IMR-90 (cell line): ENCODE measurements around the gene MASP2. TPM values are rescaled to one million over a fixed set of nuclear protein-coding genes. Genes with fewer than 3 reads are reported as not detected.

Source experiments
- ATAC-seq: fragments of 200-7000 bp; cut with Tn5 transposase; 2 replicates; pipeline ENCODE4 v1.9.1; 2020; ENCODE audit warnings: low read depth, mild to moderate bottlenecking, moderate library complexity
- BruUV-seq: library from RNA; stranded (reverse); fragments of 400-500 nt; replicated peaks from 2 replicates; lab custom pipeline; 2021; lab: Mats Ljungman, UMichigan
- CTCF ChIA-PET: fragments of 300-600 bp; formaldehyde crosslinking; extraction: SDS; loops from one replicate; lab custom pipeline; 2021; ENCODE audit warnings: antibody characterized with exemption; lab: Yijun Ruan, JAX
- POLR2A ChIA-PET: fragments of 300-600 bp; sonication (Branson Sonifier 250); formaldehyde crosslinking; loops from one replicate; lab custom pipeline; 2022; ENCODE audit warnings: antibody characterized with exemption; ENCODE audit not compliant: unreplicated experiment; lab: Charles Lee
- DNase-seq: peaks from one replicate; pipeline ENCODE4 v3.0.0; 2013
- H2AFZ ChIP-seq: replicated peaks from 2 replicates; pipeline ENCODE3; 2013; ENCODE audit warnings: low read length, mild to moderate bottlenecking; ENCODE audit not compliant: poor library complexity
- H2AK5ac ChIP-seq: 2 replicates; pipeline ENCODE4 v1.6.1; 2013; ENCODE audit warnings: low read depth, low read length, inconsistent platforms
- H2AK9ac ChIP-seq: replicated peaks from 2 replicates; pipeline ENCODE3; 2013; ENCODE audit warnings: mild to moderate bottlenecking, low read depth, low read length, moderate library complexity; ENCODE audit not compliant: poor library complexity
- H2BK120ac ChIP-seq: 2 replicates; pipeline ENCODE4 v1.6.1; 2013; ENCODE audit warnings: low read depth, low read length, inconsistent platforms
- H2BK15ac ChIP-seq: 3 replicates; pipeline ENCODE4 v1.6.1; 2013; ENCODE audit warnings: low read depth, low read length, inconsistent platforms
- H2BK20ac ChIP-seq: 2 replicates; pipeline ENCODE4 v1.6.1; 2013; ENCODE audit warnings: low read depth, mild to moderate bottlenecking, inconsistent platforms, low read length, moderate library complexity
- H2BK5ac ChIP-seq: 2 replicates; pipeline ENCODE4 v1.6.1; 2013; ENCODE audit warnings: mild to moderate bottlenecking, low read depth, low read length, inconsistent platforms; ENCODE audit not compliant: poor library complexity, severe bottlenecking
- H3K14ac ChIP-seq: replicated peaks from 2 replicates; pipeline ENCODE4 v1.6.1; 2013; ENCODE audit warnings: low read depth, low read length, inconsistent platforms
- H3K18ac ChIP-seq: 2 replicates; pipeline ENCODE4 v1.6.1; 2013; ENCODE audit warnings: low read depth, low read length, control low read depth
- H3K23ac ChIP-seq: 2 replicates; pipeline ENCODE4 v1.6.1; 2013; ENCODE audit warnings: low read depth, low read length, inconsistent platforms
- H3K27ac ChIP-seq: 2 replicates; pipeline ENCODE4 v1.5.1; 2013; ENCODE audit warnings: mild to moderate bottlenecking, control low read depth, low read length; ENCODE audit not compliant: insufficient read depth
- H3K27me3 ChIP-seq: 2 replicates; pipeline ENCODE4 v1.6.1; 2013; ENCODE audit warnings: low read length; ENCODE audit not compliant: control insufficient read depth, insufficient read depth
- H3K36me3 ChIP-seq: 2 replicates; pipeline ENCODE4 v1.6.1; 2013; ENCODE audit warnings: low read length, mixed read lengths; ENCODE audit not compliant: control insufficient read depth, insufficient read depth
- H3K4ac ChIP-seq: 2 replicates; pipeline ENCODE4 v1.6.1; 2013; ENCODE audit warnings: low read depth, low read length, inconsistent platforms
- H3K4me1 ChIP-seq: 2 replicates; pipeline ENCODE4 v1.6.1; 2013; ENCODE audit warnings: low read length, mixed read lengths; ENCODE audit not compliant: control insufficient read depth, insufficient read depth
- H3K4me2 ChIP-seq: 2 replicates; pipeline ENCODE4 v1.6.1; 2013; ENCODE audit warnings: low read depth, mild to moderate bottlenecking, control low read depth, low read length, moderate library complexity
- H3K4me3 ChIP-seq: 2 replicates; pipeline ENCODE4 v1.5.1; 2013; ENCODE audit warnings: low read depth, mild to moderate bottlenecking, control low read depth, low read length, moderate library complexity; ENCODE audit not compliant: insufficient read depth
- H3K56ac ChIP-seq: 2 replicates; pipeline ENCODE4 v1.6.1; 2013; ENCODE audit warnings: low read length, inconsistent platforms; ENCODE audit not compliant: insufficient read depth; ENCODE audit errors: extremely low read depth
- H3K79me1 ChIP-seq, 2 experiments: 2 replicates each; pipeline ENCODE4 v1.6.1; 2013; ENCODE audit warnings: low read length in 2 of 2, inconsistent platforms in 1 of 2, low read depth in 1 of 2
- H3K9ac ChIP-seq: 2 replicates; pipeline ENCODE4 v1.6.1; 2013; ENCODE audit warnings: low read depth, low read length, control low read depth
- H3K9me1 ChIP-seq: 2 replicates; pipeline ENCODE4 v1.6.1; 2013; ENCODE audit warnings: low read length, inconsistent platforms; ENCODE audit not compliant: insufficient read depth
- H3K9me3 ChIP-seq: 2 replicates; pipeline ENCODE4 v1.6.1; 2013; ENCODE audit warnings: low read length; ENCODE audit not compliant: control insufficient read depth, insufficient read depth
- H4K20me1 ChIP-seq: 2 replicates; pipeline ENCODE4 v1.6.1; 2013; ENCODE audit warnings: low read length, inconsistent platforms; ENCODE audit not compliant: insufficient read depth
- H4K5ac ChIP-seq: 2 replicates; pipeline ENCODE4 v1.6.1; 2013; ENCODE audit warnings: mild to moderate bottlenecking, low read depth, low read length, control low read depth
- H4K8ac ChIP-seq, 2 experiments: 2 replicates each; pipeline ENCODE4 v1.6.1; 2013; ENCODE audit warnings: low read depth in 2 of 2, low read length in 2 of 2, control low read depth in 1 of 2, inconsistent platforms in 1 of 2
- H4K91ac ChIP-seq: 2 replicates; pipeline ENCODE4 v1.6.1; 2013; ENCODE audit warnings: low read depth, low read length, inconsistent platforms; ENCODE audit not compliant: insufficient read depth
- CHD1 ChIP-seq: IDR thresholded peaks from 2 replicates; pipeline ENCODE4 v1.6.1; 2012; ENCODE audit warnings: low read depth, low read length, improper control_type of control experiment
- FOS ChIP-seq: fragments of 150-350 bp; IDR thresholded peaks from 2 replicates; pipeline ENCODE4 v1.6.1; 2016; ENCODE audit warnings: low read depth, low read length
- MXI1 ChIP-seq: IDR thresholded peaks from 2 replicates; pipeline ENCODE4 v1.6.1; 2012; ENCODE audit warnings: low read depth, mild to moderate bottlenecking, low read length, moderate library complexity, borderline replicate concordance
- WGBS, 2 experiments: methylation state at CpG; one replicate each; pipeline versions ENCODE4 v1.1.5 to v1.1.7; 2013; ENCODE audit warnings: missing lambda C conversion rate in 2 of 2; ENCODE audit not compliant: insufficient read length in 1 of 2; ENCODE audit errors: extremely low coverage in 2 of 2; 5-methylcytosine and 5-hydroxymethylcytosine counted together
- dilution Hi-C: fragments of 300-500 bp; cut with HindIII; formaldehyde crosslinking; loops from one replicate; pipeline ENCODE4 v1.14.3; 2018; ENCODE audit warnings: low sequenced_read_pairs; ENCODE audit not compliant: unreplicated experiment
- in situ Hi-C: fragments of 300-500 bp; cut with MboI; formaldehyde crosslinking; loops from 3 replicates; pipeline ENCODE4 v1.14.3; 2019; ENCODE audit warnings: low sequenced_read_pairs, inconsistent platforms, mixed read lengths
- intact Hi-C: fragments of 100-400 bp; cut with micrococcal nuclease; formaldehyde crosslinking; loops from 2 replicates; pipeline ENCODE4 v1.10.0; 2022
- polyA plus RNA-seq, 3 experiments: library from polyadenylated mRNA; depleted of rRNA; stranded (reverse); fragments of >200 nt; gene quantifications; 2 replicates each; pipeline ENCODE4 v1.2.3, GENCODE V29; 2012; ENCODE audit warnings: low replicate concordance in 1 of 3
- total RNA-seq: library from RNA; depleted of rRNA; stranded (reverse); fragments of >200 nt; gene quantifications from 2 replicates; pipeline ENCODE4 v1.2.3, GENCODE V29; 2012
- TF ChIP-seq, protein P1 (sequence below): fragments of 150-350 bp; IDR thresholded peaks from 2 replicates; pipeline ENCODE4 v1.6.1; 2016; ENCODE audit warnings: low read depth, mild to moderate bottlenecking, low read length, moderate library complexity, borderline replicate concordance

MASP2 gene
- total and polyA plus RNA-seq, 2 of the 4 experiments (the other 2 are of a cell fraction): 0.03 TPM; not detected in 1

- Histone ChIP-seq H3K79me1 (peaks cover 4% of the 10 kb centered on the region in 2 experiments; a peak in 1 of 4 replicates), H3K23ac (no peak overlapping the region), H2BK15ac (no peak overlapping the region), H2AK5ac (no peak overlapping the region), H3K4ac (no peak overlapping the region), H2BK5ac (no peak overlapping the region), H4K5ac (no peak overlapping the region), H3K4me3 (no peak overlapping the region), H3K9me1 (no peaks in the 10 kb centered on the region), H4K91ac (no peak overlapping the region), H3K27me3 (no peaks in the 10 kb centered on the region), H3K9ac (no peak overlapping the region), H3K9me3 (no peaks in the 10 kb centered on the region), H4K8ac (no peak overlapping the region), H3K27ac (no peak overlapping the region), H3K4me2 (no peak overlapping the region), H2BK120ac (no peak overlapping the region), H2BK20ac (no peak overlapping the region), H3K56ac (no peak overlapping the region), H4K20me1 (no peaks in the 10 kb centered on the region), H3K4me1 (no peaks in the 10 kb centered on the region), H2AFZ (no peak overlapping the region), H3K18ac (no peak overlapping the region), H3K14ac (no peak overlapping the region), H2AK9ac (no peak overlapping the region), H3K36me3 (peaks cover 64% of the 10 kb centered on the region)
- TF ChIP-seq, protein P1, sequence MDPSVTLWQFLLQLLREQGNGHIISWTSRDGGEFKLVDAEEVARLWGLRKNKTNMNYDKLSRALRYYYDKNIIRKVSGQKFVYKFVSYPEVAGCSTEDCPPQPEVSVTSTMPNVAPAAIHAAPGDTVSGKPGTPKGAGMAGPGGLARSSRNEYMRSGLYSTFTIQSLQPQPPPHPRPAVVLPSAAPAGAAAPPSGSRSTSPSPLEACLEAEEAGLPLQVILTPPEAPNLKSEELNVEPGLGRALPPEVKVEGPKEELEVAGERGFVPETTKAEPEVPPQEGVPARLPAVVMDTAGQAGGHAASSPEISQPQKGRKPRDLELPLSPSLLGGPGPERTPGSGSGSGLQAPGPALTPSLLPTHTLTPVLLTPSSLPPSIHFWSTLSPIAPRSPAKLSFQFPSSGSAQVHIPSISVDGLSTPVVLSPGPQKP: no peak
- no peak for TF ChIP-seq CHD1
- TF ChIP-seq MXI1: no peak
- TF ChIP-seq FOS: no peak
- intact Hi-C loops: no loop called here
- ChIA-PET POLR2A (no interaction called here), CTCF (no interaction called here)
- WGBS, 2 experiments: 94% methylated on average over 8 of the region's 17 CpGs; no CpG with 5 or more reads in 1 of the 2 experiments
- BruUV-seq: no TSS peak
- dilution Hi-C loops: no loop called here
- in situ Hi-C loops: no loop called here
- no peak for ATAC-seq
- DNase-seq: no peak
Measured at GRCh38 chr1:11068600-11069473, 21.8 kb upstream of the MASP2 start.
